GM21526 (cell line): ENCODE results near the gene MME.

ENCODE experiments used
- ATAC-seq: cut with Tn5 transposase; IDR thresholded peaks from one replicate; pipeline ENCODE4 v1.9.1; 2021; ENCODE audit warnings: moderate library complexity; ENCODE audit not compliant: unreplicated experiment, low FRiP score

MME gene

DNA sequence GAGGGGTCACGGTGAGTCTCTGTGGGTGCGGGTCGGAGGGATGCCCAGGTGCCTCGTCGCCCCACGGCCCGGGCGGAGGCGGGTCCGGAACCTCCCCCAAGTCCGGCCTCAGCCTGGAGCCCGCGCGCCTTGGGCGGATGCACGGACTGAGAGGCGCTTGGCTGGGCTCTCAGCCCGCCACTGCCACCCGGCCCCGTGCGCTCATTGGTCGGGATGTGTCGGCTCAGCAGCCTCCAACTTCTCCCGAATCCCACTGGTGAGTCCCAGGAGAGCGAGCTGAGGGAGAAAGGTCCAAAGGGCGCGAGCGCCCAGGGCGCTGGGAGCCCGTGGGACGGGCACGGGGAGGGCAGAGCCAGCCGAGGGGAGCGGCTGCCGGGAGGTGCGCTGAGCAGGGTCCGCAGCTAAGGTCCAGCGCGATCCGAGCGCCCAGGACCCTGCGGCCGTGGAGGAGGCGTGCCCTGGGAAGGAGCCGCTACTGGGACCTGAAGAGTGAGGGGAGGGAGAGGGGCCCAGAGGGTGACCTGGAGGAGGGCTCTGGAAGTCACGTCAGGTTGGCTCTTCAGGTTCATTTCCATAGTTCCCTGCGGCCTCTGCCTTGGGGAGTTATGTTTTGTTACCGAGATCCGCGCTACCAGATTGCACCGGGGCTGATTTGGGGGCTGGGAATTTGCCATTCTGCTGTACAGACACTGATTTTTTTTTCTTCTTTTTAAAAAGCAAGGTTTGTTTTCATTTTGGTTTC is at the start of gene MME:
TSS of gene MME (plus strand) at position 574 of the 742 bp plus-strand sequence. CDS start 3,849 bp downstream, outside the sequence.
- no peak for ATAC-seq

DNA sequence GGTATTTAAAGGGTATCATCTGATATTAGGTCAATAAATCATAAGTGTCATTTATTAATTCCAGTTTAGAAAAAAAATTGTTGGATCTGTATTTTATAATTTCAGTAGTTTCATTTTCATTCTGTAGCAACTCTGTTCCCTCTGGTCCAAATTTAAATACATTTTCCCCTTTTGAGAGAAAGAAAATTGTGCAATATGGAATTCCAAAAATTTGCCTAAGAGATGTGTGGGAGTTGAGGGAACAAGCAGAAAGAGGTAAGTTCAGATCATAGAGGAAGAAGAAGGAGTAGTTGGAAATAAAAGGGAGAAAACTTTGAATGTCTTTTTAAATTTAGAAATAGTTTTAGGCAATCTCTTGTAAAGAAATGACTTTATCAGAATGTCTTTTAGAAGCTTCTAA is 48.9 kb upstream of the MME start:
- ATAC-seq = no peak

DNA sequence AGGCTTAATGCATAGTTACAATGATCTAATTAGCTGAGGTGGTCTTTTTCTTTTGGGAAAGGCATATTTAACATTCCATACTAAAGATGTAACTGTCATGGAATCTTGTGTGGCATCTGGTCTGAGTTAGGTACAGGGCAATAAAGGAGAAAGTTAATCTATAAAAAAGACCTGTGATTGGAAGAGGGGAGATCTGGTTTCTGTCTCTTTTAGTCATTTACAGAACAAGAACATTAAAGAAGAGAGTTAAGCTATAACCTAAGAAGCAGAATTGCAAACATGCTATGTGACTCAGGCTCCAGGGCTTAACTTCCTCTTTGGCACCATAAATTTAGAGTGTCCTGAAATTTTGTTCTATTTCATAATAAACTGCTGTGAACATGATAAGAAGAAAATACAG is 47.2 kb upstream of the MME start:
- no peak for ATAC-seq

DNA sequence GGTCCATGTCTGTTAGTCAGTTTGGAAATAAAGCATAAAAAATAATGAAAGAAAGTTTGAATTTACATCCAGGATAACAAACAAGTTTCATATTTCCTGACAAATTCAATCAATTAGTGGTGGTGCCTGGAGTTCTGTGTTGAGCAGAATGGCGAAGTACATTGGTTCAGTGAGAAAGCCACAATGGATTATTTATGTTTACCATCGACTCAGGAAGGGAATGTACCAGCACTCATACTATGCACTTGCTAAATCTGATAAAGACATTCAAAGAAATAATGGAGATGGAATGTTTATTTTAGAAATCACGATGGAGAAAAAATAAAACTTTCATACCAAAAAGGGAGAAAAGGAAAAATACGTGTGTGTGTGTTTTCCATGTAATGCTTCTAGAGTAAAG is 45.3 kb upstream of the MME start:
- ATAC-seq = no peak

DNA sequence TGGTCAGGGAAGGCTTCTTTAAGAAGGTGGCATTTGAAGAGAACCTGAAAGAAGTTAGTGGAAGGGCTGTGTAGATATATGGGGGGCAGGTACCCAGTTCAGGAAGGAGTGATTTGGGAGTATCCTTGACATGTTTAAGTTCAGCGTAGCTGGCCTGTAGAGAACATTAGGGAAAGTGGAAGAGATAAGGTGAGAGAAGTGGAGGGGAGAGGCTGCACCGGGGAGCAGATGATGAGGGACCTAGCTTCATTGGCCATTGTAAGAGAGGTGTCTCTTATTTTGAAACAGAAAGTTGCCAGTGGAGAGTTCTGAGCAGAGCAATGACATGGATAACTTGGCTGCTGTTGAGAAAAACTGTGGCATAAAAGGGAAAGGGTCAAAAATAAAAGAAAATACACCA is 44.6 kb upstream of the MME start:
- ATAC-seq = no peak

- ATAC-seq = no peak
Measured at GRCh38 chr3:155037508-155038202, 42.5 kb upstream of the MME start.

- ATAC-seq = no peak
Measured at GRCh38 chr3:155038203-155038554, 41.9 kb upstream of the MME start.

DNA sequence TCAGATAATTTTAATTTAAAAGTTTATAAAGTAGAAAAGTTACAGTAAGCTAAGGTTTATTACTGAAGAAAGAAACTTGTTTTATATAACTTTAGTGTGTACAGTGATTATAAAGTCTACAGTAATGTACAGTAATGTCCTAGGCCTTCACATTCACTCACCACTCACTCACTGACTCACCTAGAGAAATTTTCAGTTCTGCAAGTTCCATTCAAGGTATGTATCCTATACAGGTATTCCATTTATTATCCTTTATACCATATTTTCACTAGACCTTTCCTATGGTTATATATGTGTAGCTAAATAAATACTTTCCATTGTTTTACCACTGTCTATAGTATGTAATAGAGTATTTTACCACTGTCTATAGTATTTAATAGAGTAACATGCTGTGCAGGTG is 33.2 kb upstream of the MME start:
- no peak for ATAC-seq

GRCh38 chr3:155047672-155048071 is 32.4 kb upstream of the MME start:
- ATAC-seq = no peak

- ATAC-seq = no peak
Measured at GRCh38 chr3:155049959-155050358, 30.2 kb upstream of the MME start.

DNA sequence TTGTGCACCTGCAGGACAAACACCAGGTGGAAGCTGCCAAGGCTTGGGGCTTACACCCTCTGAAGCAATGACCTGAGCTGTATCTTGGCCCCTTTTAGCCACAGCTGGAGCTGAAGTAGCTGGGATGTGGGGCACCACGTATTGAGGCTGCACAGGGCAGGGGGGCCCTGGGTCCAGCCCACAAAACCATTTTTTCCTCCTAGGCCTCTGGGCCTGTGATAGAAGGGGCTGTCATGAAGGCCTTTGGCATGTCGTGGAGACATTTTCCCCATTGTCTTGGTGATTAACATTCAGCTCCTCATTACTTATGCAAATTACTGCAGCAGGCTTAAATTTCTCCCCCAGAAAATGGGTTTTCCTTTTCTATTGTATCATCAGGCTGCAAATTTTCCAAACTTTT is 27.6 kb upstream of the MME start:
- no peak for ATAC-seq

DNA sequence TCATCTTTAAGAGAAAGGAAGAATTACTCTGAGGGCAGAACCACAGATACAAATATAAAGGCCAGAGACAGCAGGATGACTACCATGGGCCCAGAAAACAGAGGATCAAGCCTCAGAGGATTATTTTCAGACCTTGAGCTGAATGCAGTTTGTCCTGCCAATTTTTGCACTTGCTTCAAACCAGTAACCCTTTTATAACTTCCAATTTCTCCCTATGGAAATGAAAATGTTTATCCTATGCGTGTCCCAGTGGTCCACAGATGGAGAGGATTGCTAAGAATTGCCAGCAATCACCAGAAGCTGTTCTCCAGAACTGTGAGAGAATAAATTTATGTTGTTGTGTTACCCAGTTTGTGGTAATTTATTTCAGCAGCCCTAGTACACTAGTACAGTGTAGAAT is 26.4 kb upstream of the MME start:
- ATAC-seq = no peak

DNA sequence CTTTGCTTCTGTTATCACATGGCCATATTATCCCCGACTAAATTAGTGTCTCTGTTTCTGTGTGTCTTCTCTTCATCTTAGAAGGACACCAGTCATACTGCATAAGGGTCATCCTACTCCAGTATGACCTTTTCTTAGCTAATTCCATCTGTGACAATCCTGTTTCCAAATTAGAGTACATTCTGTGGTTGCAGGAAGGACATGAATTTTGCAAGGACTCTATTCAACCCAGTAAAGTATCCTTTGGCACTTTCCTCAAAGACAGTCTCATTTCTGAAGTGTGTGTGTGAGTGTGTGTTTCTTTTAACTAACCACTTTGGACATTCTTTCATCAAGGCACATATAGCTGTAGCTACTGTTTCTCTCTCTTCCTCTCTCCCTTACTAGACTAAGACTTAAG is 15.2 kb upstream of the MME start:
- no peak for ATAC-seq

DNA sequence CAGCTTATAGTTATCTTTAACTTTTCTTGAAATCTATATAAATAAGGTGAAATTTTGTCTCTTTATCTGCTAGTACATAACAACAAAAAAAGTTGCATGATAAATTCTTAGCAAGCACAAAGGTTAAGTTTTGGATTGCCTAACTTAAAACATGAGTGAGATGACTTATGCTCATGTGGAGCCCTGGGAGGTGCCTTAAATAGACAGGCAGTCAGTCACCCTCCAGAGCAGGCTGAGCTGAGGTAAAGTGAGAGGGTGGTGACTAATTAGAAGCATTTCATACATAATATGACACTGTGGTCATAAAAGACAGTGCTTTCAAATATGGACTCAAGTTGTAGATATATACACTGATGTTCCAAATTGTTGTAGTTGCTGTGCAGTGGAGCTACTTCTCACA is 14.6 kb upstream of the MME start:
- no peak for ATAC-seq

- ATAC-seq = no peak
Measured at GRCh38 chr3:155069729-155070128, 10.4 kb upstream of the MME start.

- no peak for ATAC-seq
Measured at GRCh38 chr3:155070316-155070715, 9.8 kb upstream of the MME start.

- ATAC-seq = no peak
Measured at GRCh38 chr3:155070932-155071387, 9.2 kb upstream of the MME start.

GRCh38 chr3:155075200-155075599 is 4.9 kb upstream of the MME start:
- no peak for ATAC-seq

GRCh38 chr3:155076888-155077287 is 3.2 kb upstream of the MME start:
- no peak for ATAC-seq

- ATAC-seq = no peak
Measured at GRCh38 chr3:155078711-155079467, 1.2 kb upstream of the MME start.

DNA sequence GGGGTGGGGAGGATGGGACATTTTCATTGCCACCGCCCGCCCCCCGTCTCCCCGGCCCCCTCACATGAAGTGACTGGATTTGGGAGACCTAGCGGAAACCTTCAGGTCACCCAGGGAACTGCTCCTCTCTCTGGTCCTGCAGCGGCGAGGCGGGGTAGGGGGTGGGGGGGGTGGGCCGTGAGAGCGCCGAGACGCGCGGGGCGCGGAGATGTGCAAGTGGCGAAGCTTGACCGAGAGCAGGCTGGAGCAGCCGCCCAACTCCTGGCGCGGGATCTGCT is 712 bp upstream of the MME start:
- ATAC-seq = no peak

DNA sequence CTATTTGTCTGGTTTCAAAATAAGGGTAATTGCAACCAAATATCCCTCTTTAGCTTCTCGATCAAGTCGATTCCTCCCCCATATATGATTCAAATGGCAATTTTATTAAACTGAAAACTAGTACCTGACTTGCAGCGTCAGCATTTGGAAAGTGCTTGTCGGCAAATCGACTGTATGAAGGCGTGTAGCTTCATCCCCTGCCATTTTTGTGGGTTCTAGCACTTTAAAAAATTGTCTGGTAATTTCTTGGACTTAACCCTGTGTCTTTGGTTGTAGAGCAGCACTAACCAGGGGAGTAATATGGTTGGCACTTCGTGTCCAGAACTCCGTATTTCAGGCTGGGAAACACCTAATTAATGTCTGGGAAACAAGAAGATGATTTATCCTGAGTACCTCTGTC is 573 bp downstream of the MME start:
- no peak for ATAC-seq
